ENCODE measurements around the gene ENDOD1. TPM values are rescaled to one million over a fixed set of nuclear protein-coding genes. Genes with fewer than 3 reads are reported as not detected.

ENDOD1 gene
- total and polyA plus RNA-seq, 9 donors: 18.9 to 60.8 (median 34.3) TPM

DNA sequence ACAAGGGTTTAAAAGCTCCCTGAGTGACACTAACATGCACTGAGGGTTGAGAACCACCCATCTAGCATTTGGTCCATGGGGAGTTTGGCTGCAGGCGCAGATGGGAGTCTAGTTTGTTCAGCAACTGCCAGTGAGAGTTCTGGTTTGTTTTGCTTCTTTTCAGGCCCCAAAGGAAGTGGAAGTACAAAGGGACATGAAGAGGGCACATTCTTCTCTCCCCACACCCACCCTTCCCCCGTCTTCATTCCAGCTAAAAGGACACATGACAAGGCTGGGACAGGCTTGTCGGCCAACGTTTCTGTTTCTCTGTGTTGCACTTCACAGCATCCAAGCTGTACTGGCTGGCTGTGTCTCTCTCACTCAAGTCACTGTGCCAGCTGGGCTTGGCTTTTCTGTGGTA, 8.2 kb upstream of the ENDOD1 start:
- Histone ChIP-seq H3K36me3 (no peaks in the 10 kb centered on the region), H3K9me3 (no peaks in the 10 kb centered on the region), H3K4me3 (no peak overlapping the region), H3K27me3 (no peaks in the 10 kb centered on the region), H3K27ac (no peak overlapping the region), H3K4me1 (ENCODE audit: insufficient read depth) (peaks cover 2% of the 10 kb centered on the region)
- DNase-seq: no peak
- TF ChIP-seq, protein P1, sequence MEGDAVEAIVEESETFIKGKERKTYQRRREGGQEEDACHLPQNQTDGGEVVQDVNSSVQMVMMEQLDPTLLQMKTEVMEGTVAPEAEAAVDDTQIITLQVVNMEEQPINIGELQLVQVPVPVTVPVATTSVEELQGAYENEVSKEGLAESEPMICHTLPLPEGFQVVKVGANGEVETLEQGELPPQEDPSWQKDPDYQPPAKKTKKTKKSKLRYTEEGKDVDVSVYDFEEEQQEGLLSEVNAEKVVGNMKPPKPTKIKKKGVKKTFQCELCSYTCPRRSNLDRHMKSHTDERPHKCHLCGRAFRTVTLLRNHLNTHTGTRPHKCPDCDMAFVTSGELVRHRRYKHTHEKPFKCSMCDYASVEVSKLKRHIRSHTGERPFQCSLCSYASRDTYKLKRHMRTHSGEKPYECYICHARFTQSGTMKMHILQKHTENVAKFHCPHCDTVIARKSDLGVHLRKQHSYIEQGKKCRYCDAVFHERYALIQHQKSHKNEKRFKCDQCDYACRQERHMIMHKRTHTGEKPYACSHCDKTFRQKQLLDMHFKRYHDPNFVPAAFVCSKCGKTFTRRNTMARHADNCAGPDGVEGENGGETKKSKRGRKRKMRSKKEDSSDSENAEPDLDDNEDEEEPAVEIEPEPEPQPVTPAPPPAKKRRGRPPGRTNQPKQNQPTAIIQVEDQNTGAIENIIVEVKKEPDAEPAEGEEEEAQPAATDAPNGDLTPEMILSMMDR (IDR thresholded peaks at IDR 0.05): no peak
- TF ChIP-seq POLR2A (IDR thresholded peaks at IDR 0.05) (no peak), EP300 (IDR thresholded peaks at IDR 0.05) (no peak)
- intact Hi-C loops (cut with DNase I): no loop called here
- 41 to 52% (median 41%) methylated on average over 4 of the region's 4 CpGs for WGBS, 3 donors

DNA sequence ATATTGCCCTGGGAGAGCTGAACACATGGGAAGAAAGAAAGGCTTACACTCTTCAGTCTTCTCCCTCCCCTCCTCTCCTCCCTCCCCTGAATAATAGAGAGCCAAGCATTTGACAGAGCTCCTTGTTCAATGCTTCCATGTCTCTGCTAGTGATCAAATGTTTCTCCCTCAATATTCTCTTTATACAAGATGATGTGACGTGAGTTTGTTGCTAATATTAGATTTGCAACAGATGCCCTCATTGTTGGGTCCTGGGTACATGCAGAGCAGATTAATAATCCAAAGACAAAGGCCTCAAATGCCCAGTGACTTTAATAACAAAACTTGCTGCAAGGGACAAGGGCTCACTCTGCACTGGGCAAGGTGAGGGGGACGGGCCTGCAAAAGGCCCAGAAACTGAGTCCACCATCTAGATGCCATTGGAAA, 7.1 kb upstream of the ENDOD1 start:
- intact Hi-C loops (cut with DNase I): no loop called here
- H3K36me3 ChIP-seq: no peaks in the 10 kb centered on the region
- no peak overlapping the region for H3K4me3 ChIP-seq
- no peak for TF ChIP-seq EP300 (IDR thresholded peaks at IDR 0.05)
- no peak for TF ChIP-seq POLR2A (IDR thresholded peaks at IDR 0.05)
- TF ChIP-seq, protein P1 (IDR thresholded peaks at IDR 0.05): no peak
- H3K27me3 ChIP-seq: no peaks in the 10 kb centered on the region
- DNase-seq: no peak
- H3K9me3 ChIP-seq: no peaks in the 10 kb centered on the region
- H3K27ac ChIP-seq: no peak overlapping the region
- H3K4me1 ChIP-seq (ENCODE audit: insufficient read depth): no peaks in the 10 kb centered on the region
- 90 to 96% (median 91%) methylated on average over 2 of the region's 2 CpGs for WGBS, 3 donors

DNA sequence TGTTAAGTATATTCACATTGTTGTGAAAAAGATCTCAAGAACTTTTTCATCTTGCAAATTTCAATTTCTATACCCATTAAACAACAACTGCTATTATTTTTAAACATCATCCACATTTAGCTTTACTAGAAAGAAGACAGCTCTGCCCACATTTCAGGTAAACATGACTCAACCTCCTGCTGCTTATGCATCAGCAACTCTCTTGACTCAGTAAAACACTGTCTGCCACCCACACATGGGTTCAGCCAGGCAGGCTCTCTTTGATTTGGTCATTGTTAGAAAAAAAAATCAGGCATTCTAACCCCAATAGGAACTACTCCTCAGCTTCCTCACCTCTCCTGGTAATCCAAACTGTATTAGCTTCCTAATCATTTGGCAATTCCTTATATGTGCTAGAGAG, 5.1 kb upstream of the ENDOD1 start:
- no peaks in the 10 kb centered on the region for H3K9me3 ChIP-seq
- no peak overlapping the region for H3K27ac ChIP-seq
- no peak for DNase-seq
- H3K27me3 ChIP-seq: no peaks in the 10 kb centered on the region
- H3K4me1 ChIP-seq (ENCODE audit: insufficient read depth): no peaks in the 10 kb centered on the region
- no peaks in the 10 kb centered on the region for H3K36me3 ChIP-seq
- no peak overlapping the region for H3K4me3 ChIP-seq
- intact Hi-C loops (cut with DNase I): no loop called here
- TF ChIP-seq EP300 (IDR thresholded peaks at IDR 0.05): no peak
- TF ChIP-seq POLR2A (IDR thresholded peaks at IDR 0.05): no peak
- TF ChIP-seq, protein P1 (IDR thresholded peaks at IDR 0.05): no peak

DNA sequence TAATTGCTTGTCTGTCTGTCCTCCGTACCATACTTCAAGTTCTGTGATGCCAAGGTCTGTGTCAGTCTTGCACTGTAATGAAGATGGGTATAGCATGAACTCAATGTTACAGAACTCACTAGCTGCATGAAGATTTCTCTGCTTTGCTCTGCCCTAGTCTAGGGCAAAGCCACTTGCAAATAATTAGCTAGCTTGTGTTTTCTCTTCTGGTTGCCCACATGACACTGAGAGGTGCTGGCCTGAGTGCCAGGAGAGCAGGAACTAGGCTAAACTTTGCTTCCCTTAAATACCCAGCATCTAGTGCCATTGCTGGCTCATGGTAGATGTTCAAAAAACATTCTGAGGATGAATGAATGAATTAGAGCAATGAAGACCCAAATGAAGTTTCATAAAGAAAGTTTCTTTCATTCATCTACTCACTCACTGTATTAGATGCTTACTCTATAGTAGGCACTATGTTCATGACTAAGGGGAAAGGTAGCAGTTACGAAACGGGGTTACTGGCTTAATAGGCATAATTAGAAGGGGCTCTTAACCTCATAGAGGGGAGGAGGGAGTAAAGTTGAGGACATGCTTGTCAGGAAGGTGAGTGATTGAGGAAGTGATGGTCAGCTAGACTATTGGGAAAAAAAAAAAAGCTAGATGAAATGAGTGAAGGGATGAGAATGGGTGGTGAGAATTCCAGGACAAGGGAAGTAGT, 4.4 kb upstream of the ENDOD1 start:
- intact Hi-C loops (cut with DNase I): no loop called here
- DNase-seq: no peak
- Histone ChIP-seq H3K27me3 (no peaks in the 10 kb centered on the region), H3K27ac (no peak overlapping the region), H3K9me3 (no peaks in the 10 kb centered on the region), H3K4me3 (no peak overlapping the region), H3K36me3 (no peaks in the 10 kb centered on the region), H3K4me1 (ENCODE audit: insufficient read depth) (no peaks in the 10 kb centered on the region)
- TF ChIP-seq, protein P1 (IDR thresholded peaks at IDR 0.05): no peak
- TF ChIP-seq POLR2A (IDR thresholded peaks at IDR 0.05) (no peak), EP300 (IDR thresholded peaks at IDR 0.05) (no peak)
- WGBS, 3 donors: 82 to 86% (median 85%) methylated on average over 3 of the region's 3 CpGs
